ENCODE results near the gene FOXO3.
A peak's percentile ranks its signal among the peaks of the same experiment; 100 is the strongest.

The FOXO3 gene

GRCh38 chr6:108630050-108630714, 69.5 kb downstream of the FOXO3 start:
- Mint-ChIP-seq H3K9me3 (no peaks in the 10 kb centered on the region), H3K36me3 (ENCODE audit: low read depth) (no peaks in the 10 kb centered on the region), H3K27ac (peak overlapping the region; percentile 27), H3K4me3 (peak overlapping the region; percentile 44), H3K4me1 (ENCODE audit: low read depth) (peaks cover 40% of the 10 kb centered on the region), H3K27me3 (ENCODE audit: low read depth) (peaks cover 9% of the 10 kb centered on the region)
- DNase-seq (ENCODE audit: low spot score) = peak; percentile 14

GRCh38 chr6:108632441-108632840, 71.7 kb downstream of the FOXO3 start:
- H3K4me1 Mint-ChIP-seq (ENCODE audit: low read depth) = peaks cover 48% of the 10 kb centered on the region
- H3K27ac Mint-ChIP-seq = no peak overlapping the region
- no peak overlapping the region for H3K4me3 Mint-ChIP-seq
- H3K27me3 Mint-ChIP-seq (ENCODE audit: low read depth) = peaks cover 12% of the 10 kb centered on the region
- no peaks in the 10 kb centered on the region for H3K9me3 Mint-ChIP-seq
- no peaks in the 10 kb centered on the region for H3K36me3 Mint-ChIP-seq (ENCODE audit: low read depth)
- DNase-seq (ENCODE audit: low spot score) = no peak

DNA sequence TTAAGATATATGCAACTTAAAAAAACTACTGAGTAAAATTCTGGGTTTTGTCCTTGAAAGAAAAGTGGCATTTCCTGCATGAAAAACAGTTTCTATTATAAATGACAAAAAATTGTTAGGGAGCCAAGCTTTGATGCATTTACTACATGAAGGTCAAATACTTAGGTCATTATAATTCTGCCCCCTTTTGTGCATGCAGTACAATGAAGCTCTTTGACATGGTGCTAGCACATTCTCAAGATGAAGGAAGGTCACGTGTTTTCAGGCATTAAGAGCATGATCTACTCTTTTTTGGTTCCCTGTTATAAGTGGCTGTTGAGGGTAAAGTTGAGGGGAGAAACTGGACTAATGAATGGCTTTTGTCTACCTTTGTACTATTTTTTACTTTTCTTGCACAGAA, 72.7 kb downstream of the FOXO3 start:
- H3K9me3 Mint-ChIP-seq = no peaks in the 10 kb centered on the region
- no peaks in the 10 kb centered on the region for H3K36me3 Mint-ChIP-seq (ENCODE audit: low read depth)
- H3K27me3 Mint-ChIP-seq (ENCODE audit: low read depth) = peaks cover 8% of the 10 kb centered on the region
- H3K4me1 Mint-ChIP-seq (ENCODE audit: low read depth) = peaks cover 42% of the 10 kb centered on the region
- H3K27ac Mint-ChIP-seq = no peak overlapping the region
- DNase-seq (ENCODE audit: low spot score) = no peak
- no peak overlapping the region for H3K4me3 Mint-ChIP-seq

DNA sequence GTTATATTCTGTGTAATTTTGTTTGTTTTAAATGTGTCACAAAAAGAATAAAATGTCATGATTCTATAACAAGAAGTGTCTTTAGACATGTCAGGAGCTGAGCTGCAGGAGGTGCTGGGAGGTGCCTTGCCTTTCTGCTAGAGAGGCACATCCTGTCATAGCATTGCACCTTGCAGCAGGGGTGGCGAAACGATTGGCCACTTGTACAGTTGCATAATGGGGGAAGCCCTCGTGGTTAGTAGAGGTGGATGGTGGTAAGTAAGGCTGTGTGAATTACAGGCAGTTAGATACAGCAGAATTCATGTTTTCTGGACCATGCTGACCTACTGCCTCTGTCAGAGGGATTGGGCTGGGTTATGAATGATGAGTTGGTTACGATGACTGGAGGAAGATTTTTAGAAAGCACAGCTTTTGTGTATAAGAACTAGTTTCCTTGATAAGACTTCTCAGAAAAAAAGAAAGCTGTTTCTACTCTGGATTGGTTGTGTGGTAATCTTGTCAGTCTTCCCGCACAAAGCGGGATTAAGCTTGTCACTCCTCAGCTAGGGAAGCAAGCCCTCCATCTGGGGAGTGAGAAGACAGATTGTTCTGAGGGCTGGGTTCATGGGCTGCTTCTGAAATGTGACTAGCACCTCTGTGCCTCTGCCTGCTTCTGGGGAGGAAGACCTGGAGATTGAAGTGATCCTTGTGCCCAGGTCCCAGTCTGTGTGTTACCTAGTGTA, 74.9 kb downstream of the FOXO3 start:
- Mint-ChIP-seq H3K27ac (no peak overlapping the region), H3K4me1 (ENCODE audit: low read depth) (peaks cover 23% of the 10 kb centered on the region), H3K4me3 (no peak overlapping the region), H3K27me3 (ENCODE audit: low read depth) (peaks cover 5% of the 10 kb centered on the region), H3K9me3 (no peaks in the 10 kb centered on the region), H3K36me3 (ENCODE audit: low read depth) (no peaks in the 10 kb centered on the region)
- no peak for DNase-seq (ENCODE audit: low spot score)

DNA sequence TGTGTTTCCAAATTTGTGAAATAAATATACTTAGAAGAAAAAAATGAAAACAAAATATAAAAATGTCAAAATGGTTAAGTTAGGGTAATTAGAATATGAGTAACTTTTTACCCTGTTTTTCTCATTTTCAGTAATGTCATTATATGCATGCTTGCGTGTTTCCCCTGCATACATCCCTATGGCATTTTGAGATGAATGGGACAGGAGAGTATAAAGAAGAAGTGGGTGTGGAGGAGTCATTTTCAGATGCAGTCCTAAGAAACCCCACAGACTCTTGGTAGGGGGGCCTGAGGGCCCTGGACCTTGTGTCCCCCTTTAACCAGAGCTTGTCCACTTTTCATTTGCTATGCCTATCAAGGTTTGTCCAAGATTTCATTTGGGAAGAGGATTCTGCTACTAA, 77.2 kb downstream of the FOXO3 start:
- Mint-ChIP-seq H3K4me3 (no peak overlapping the region), H3K9me3 (no peaks in the 10 kb centered on the region), H3K27me3 (ENCODE audit: low read depth) (peaks cover 7% of the 10 kb centered on the region), H3K36me3 (ENCODE audit: low read depth) (no peaks in the 10 kb centered on the region), H3K27ac (no peak overlapping the region), H3K4me1 (ENCODE audit: low read depth) (peaks cover 11% of the 10 kb centered on the region)
- no peak for DNase-seq (ENCODE audit: low spot score)

DNA sequence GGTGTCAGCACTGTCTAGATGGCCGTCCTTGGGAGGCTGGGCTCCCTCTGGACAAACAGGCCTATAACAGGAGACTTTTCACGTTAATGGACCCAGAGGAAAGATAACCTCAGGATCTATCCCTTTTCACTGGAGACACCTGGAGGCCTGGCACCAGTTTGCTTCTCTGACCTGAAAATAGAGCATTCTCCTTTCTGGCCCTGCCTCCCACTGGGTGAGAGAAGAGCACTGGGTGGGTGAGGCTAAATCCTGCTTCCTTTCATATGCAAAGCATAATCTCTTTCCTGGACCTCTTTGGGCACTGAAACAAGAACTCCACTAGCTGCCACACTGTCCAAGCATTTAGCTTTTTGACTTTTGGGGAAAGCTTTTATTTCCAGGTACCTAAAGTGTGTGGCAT, 78.3 kb downstream of the FOXO3 start:
- Mint-ChIP-seq H3K9me3 (no peaks in the 10 kb centered on the region), H3K27me3 (ENCODE audit: low read depth) (peaks cover 5% of the 10 kb centered on the region), H3K4me3 (no peak overlapping the region), H3K4me1 (ENCODE audit: low read depth) (peaks cover 9% of the 10 kb centered on the region), H3K36me3 (ENCODE audit: low read depth) (no peaks in the 10 kb centered on the region), H3K27ac (no peak overlapping the region)
- no peak for DNase-seq (ENCODE audit: low spot score)

DNA sequence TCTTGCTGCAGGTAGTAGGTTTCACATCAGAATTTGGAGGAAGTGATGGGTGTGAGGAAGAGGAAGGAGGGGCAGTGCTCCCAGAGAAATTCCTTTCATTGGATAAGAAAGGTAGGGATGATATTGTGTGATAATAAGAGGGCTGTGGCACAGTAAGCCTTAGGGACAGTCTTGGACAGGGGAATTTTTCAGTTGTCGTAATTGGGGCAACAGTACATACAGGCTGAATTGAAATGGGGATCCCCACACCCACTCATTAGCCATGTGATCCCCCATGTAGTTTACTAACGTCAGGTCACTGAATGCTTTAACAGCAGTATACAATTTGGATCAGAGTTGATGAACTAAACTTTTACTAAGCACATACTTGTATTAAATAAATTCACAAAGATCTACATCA, 79.4 kb downstream of the FOXO3 start:
- Mint-ChIP-seq H3K9me3 (no peaks in the 10 kb centered on the region), H3K4me3 (no peak overlapping the region), H3K27me3 (ENCODE audit: low read depth) (peaks cover 9% of the 10 kb centered on the region), H3K36me3 (ENCODE audit: low read depth) (no peaks in the 10 kb centered on the region), H3K27ac (no peak overlapping the region), H3K4me1 (ENCODE audit: low read depth) (peaks cover 9% of the 10 kb centered on the region)
- DNase-seq (ENCODE audit: low spot score) = no peak

GRCh38 chr6:108643184-108643583, 82.5 kb downstream of the FOXO3 start:
- Mint-ChIP-seq H3K27ac (no peak overlapping the region), H3K36me3 (ENCODE audit: low read depth) (no peaks in the 10 kb centered on the region), H3K9me3 (no peaks in the 10 kb centered on the region), H3K4me1 (ENCODE audit: low read depth) (no peaks in the 10 kb centered on the region), H3K4me3 (no peak overlapping the region), H3K27me3 (ENCODE audit: low read depth) (peaks cover 7% of the 10 kb centered on the region)
- no peak for DNase-seq (ENCODE audit: low spot score)

DNA sequence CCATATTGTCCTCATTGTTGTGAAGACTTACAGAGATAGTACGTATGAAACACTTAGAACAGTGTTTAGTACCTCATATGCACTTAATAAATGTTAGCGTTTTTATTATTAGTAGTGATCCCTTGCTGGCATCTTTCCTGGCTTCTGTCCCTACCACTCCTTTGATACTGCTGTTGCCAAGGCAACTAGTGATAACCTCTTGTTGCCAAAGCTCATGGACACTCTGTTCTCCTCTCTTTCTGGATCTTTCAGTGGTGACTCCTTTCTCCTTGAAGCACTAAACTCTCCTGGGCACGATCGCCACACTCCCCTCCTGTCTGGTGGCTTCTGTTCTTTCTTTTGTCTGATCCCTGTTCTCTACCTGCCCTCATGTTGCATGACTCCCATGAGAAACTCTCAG, 83.5 kb downstream of the FOXO3 start:
- H3K4me3 Mint-ChIP-seq = no peak overlapping the region
- H3K9me3 Mint-ChIP-seq = no peaks in the 10 kb centered on the region
- H3K27ac Mint-ChIP-seq = no peak overlapping the region
- H3K4me1 Mint-ChIP-seq (ENCODE audit: low read depth) = no peaks in the 10 kb centered on the region
- no peak for DNase-seq (ENCODE audit: low spot score)
- peaks cover 7% of the 10 kb centered on the region for H3K27me3 Mint-ChIP-seq (ENCODE audit: low read depth)
- no peaks in the 10 kb centered on the region for H3K36me3 Mint-ChIP-seq (ENCODE audit: low read depth)

DNA sequence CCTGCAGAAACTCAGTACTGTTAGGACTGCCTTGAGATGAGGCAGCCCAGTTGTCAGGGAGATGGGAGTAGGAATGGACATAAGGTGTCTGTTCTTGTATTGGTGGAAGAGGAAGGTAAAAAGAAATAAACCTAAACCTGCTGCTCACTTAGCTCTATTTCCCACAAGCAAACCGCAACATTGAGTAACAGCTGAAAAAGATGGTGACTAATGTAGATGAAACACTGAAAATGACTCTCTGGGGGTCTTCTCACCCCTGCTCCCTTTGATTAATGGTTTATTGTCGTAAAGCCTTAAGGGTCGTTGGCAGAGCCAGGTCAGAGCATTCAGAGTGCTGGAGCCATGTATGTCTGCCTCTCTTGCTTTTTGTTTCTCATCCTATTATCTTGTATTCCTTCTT, 87.5 kb downstream of the FOXO3 start:
- H3K27ac Mint-ChIP-seq = no peak overlapping the region
- H3K9me3 Mint-ChIP-seq = no peaks in the 10 kb centered on the region
- H3K4me3 Mint-ChIP-seq = no peak overlapping the region
- H3K4me1 Mint-ChIP-seq (ENCODE audit: low read depth) = no peaks in the 10 kb centered on the region
- peaks cover 4% of the 10 kb centered on the region for H3K27me3 Mint-ChIP-seq (ENCODE audit: low read depth)
- DNase-seq (ENCODE audit: low spot score) = no peak
- H3K36me3 Mint-ChIP-seq (ENCODE audit: low read depth) = no peaks in the 10 kb centered on the region

DNA sequence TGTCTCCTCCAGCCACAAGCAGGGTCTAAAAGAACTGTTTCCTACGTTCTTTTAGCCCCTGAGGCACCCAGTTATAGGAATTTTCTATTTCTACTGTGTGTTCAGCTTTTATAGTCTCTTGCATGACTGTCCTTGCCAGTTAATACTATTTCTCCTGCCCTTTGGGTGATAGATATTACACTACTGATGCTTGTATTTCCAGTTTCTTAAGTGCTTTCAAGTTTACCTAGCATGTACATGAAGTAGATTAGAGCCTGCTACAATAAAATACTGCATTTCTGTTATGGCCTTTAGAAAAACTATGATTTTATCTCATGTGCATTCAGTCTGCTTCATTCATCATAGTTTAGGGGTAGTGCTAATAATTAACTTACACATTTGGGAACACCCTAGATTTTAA, 89.6 kb downstream of the FOXO3 start:
- Mint-ChIP-seq H3K27ac (no peak overlapping the region), H3K27me3 (ENCODE audit: low read depth) (no peaks in the 10 kb centered on the region), H3K9me3 (no peaks in the 10 kb centered on the region), H3K4me1 (ENCODE audit: low read depth) (peaks cover 7% of the 10 kb centered on the region), H3K36me3 (ENCODE audit: low read depth) (no peaks in the 10 kb centered on the region), H3K4me3 (no peak overlapping the region)
- DNase-seq (ENCODE audit: low spot score) = no peak

- Mint-ChIP-seq H3K4me3 (no peak overlapping the region), H3K27me3 (ENCODE audit: low read depth) (no peaks in the 10 kb centered on the region), H3K9me3 (no peaks in the 10 kb centered on the region), H3K4me1 (ENCODE audit: low read depth) (peaks cover 7% of the 10 kb centered on the region), H3K27ac (no peak overlapping the region), H3K36me3 (ENCODE audit: low read depth) (no peaks in the 10 kb centered on the region)
- DNase-seq (ENCODE audit: low spot score) = no peak
Measured at GRCh38 chr6:108650781-108651180, 90.1 kb downstream of the FOXO3 start.

DNA sequence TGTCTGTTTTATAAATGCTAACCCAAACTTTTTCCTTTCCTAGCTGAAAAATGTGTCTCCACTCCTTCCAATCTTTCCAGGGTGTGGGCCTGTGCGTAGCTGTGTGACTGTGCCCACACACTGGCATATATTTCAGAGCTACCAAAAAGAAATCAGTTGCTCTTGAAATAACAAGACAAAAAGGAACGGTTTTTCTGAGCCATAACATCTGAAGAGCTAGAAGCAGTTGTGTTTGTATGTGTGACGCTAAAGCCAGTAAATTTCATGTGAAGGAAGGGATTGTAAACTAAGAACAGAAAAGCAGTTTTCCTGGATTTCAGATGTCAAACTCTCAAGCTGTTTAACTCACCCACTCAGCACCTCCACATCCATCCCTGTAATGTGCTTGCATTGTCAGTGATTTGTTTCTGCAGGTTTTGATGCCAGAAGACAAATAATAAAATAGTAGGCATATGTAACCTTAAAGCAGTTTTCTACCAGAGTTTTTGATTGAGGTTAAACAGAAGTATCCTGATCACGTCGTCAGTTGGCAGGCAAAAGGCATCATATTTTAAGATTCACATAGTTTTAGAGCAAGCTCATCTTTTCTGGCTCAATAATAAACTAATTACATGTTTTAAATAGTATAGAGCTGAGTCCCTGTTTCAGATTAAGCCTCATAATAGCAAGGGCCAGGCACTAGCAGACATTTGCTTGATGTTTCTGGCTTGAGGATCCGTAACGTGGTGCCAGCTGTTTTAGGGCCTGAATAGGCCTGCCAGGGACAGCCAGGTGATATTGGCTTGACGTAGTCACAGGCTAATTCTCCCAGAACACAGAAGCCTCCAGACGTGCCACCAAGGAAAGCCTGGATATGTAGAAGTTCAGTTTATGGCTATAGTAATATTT, 90.9 kb downstream of the FOXO3 start:
- H3K4me1 Mint-ChIP-seq (ENCODE audit: low read depth) = peaks cover 7% of the 10 kb centered on the region
- no peak overlapping the region for H3K4me3 Mint-ChIP-seq
- DNase-seq (ENCODE audit: low spot score) = no peak
- no peaks in the 10 kb centered on the region for H3K9me3 Mint-ChIP-seq
- H3K27ac Mint-ChIP-seq = no peak overlapping the region
- no peaks in the 10 kb centered on the region for H3K36me3 Mint-ChIP-seq (ENCODE audit: low read depth)
- H3K27me3 Mint-ChIP-seq (ENCODE audit: low read depth) = no peaks in the 10 kb centered on the region

- no peak overlapping the region for H3K4me3 Mint-ChIP-seq
- no peak for DNase-seq (ENCODE audit: low spot score)
- no peaks in the 10 kb centered on the region for H3K9me3 Mint-ChIP-seq
- H3K27ac Mint-ChIP-seq = no peak overlapping the region
- peaks cover 7% of the 10 kb centered on the region for H3K4me1 Mint-ChIP-seq (ENCODE audit: low read depth)
- no peaks in the 10 kb centered on the region for H3K36me3 Mint-ChIP-seq (ENCODE audit: low read depth)
- H3K27me3 Mint-ChIP-seq (ENCODE audit: low read depth) = no peaks in the 10 kb centered on the region
Measured at GRCh38 chr6:108652375-108652774, 91.7 kb downstream of the FOXO3 start.
